ENCODE data around the gene CREB3L4. TPM values are rescaled to one million over a fixed set of nuclear protein-coding genes. Genes with fewer than 3 reads are reported as not detected.

CREB3L4 gene
- total and polyA plus RNA-seq, 2 donors (not counting 3 experiments of a cell fraction or from before 2014, with no cell fraction given), result 8.1 to 12.1 TPM

DNA sequence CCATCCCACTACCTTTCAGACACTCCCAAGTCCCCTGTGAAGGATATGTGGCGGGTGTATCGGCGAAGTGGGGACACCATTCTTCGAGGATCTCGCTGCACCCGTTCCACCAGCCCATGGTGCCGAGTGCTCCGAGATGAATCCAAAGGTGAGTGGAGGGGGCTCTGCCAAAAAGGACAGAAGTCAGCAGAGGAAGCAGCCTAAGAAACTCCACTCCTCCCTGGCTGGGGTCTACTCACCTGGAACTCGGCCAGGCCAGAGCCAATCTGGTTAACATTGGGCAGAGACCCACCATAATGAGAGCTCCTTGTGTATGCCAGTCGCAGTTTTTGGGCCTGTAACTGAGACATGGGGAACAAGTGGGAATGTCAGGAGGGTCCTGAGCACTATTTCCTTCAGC, 12.9 kb upstream of the CREB3L4 start:
- Histone ChIP-seq H2AFZ (ENCODE audit: low read depth, low read length) (no peak overlapping the region), H3K9me1 (replicated peaks; ENCODE audit: control insufficient read depth, extremely low read depth, insufficient read depth, low read length) (no peaks in the 10 kb centered on the region), H3K27me3 (ENCODE audit: control insufficient read depth in 2 of 2, insufficient read depth in 2 of 2, low read length in 2 of 2) (no peaks in the 10 kb centered on the region), H3K36me3 (ENCODE audit: control insufficient read depth in 2 of 2, extremely low read depth in 1 of 2, insufficient read depth in 2 of 2, low read length in 2 of 2) (peaks cover 6 to 33% of the 10 kb centered on the region in 2 experiments), H3K4me1 (ENCODE audit: control insufficient read depth, extremely low read depth, insufficient read depth, low read length) (peaks cover 16% of the 10 kb centered on the region), H3K79me2 (ENCODE audit: control insufficient read depth, insufficient read depth, low read length) (peaks cover 34% of the 10 kb centered on the region), H3K9ac (replicated peaks; ENCODE audit: extremely low read depth, insufficient read depth, low read length) (no peak overlapping the region), H4K20me1 (replicated peaks; ENCODE audit: control insufficient read depth, extremely low read depth, insufficient read depth, low read length) (no peaks in the 10 kb centered on the region), H3K4me3 (replicated peaks in 1 of 3; ENCODE audit: insufficient read depth in 1 of 3, low read depth in 1 of 3, low read length in 3 of 3) (no peak overlapping the region), H3K4me2 (ENCODE audit: insufficient read depth, low read length) (no peak overlapping the region), H3K27ac (ENCODE audit: insufficient read depth, low read depth, low read length) (no peak overlapping the region), H3K9me3 (replicated peaks; ENCODE audit: control insufficient read depth, insufficient read depth, low read length) (no peaks in the 10 kb centered on the region)
- ChIA-PET CTCF (interaction anchor here (1.7 kb wide), 1 partner anchor 32 kb away, joined by 4 read pairs; the partner anchor contains the start of gene RAB13), POLR2A (no interaction called here)
- FAIRE-seq, result no peak
- TF ChIP-seq GATA2 (IDR thresholded peaks at IDR 0.05; ENCODE audit: insufficient read depth, insufficient read length, low read depth, low read length), result no peak
- no peak for TF ChIP-seq POLR2A (IDR thresholded peaks at IDR 0.05; ENCODE audit: low read depth, low read length)
- TF ChIP-seq FOS (IDR thresholded peaks at IDR 0.05; ENCODE audit: borderline replicate concordance, insufficient read depth, low read length), result no peak
- TF ChIP-seq, protein P1, sequence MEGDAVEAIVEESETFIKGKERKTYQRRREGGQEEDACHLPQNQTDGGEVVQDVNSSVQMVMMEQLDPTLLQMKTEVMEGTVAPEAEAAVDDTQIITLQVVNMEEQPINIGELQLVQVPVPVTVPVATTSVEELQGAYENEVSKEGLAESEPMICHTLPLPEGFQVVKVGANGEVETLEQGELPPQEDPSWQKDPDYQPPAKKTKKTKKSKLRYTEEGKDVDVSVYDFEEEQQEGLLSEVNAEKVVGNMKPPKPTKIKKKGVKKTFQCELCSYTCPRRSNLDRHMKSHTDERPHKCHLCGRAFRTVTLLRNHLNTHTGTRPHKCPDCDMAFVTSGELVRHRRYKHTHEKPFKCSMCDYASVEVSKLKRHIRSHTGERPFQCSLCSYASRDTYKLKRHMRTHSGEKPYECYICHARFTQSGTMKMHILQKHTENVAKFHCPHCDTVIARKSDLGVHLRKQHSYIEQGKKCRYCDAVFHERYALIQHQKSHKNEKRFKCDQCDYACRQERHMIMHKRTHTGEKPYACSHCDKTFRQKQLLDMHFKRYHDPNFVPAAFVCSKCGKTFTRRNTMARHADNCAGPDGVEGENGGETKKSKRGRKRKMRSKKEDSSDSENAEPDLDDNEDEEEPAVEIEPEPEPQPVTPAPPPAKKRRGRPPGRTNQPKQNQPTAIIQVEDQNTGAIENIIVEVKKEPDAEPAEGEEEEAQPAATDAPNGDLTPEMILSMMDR (IDR thresholded peaks at IDR 0.05; ENCODE audit: extremely low read depth in 1 of 2, insufficient read depth in 1 of 2, low read depth in 1 of 2, low read length in 2 of 2), result no peak
- TF ChIP-seq POLR2AphosphoS5 (IDR thresholded peaks at IDR 0.05; ENCODE audit: insufficient read depth, low read depth, low read length), result no peak
- no peak for TF ChIP-seq JUN (IDR thresholded peaks at IDR 0.05; ENCODE audit: borderline replicate concordance, insufficient read depth, insufficient read length, low read depth)
- no peak for TF ChIP-seq EZH2 (IDR thresholded peaks at IDR 0.05; ENCODE audit: borderline replicate concordance, low read depth, low read length, severe bottlenecking)
- TF ChIP-seq, protein P2, sequence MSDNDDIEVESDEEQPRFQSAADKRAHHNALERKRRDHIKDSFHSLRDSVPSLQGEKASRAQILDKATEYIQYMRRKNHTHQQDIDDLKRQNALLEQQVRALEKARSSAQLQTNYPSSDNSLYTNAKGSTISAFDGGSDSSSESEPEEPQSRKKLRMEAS (IDR thresholded peaks at IDR 0.05; ENCODE audit: insufficient read depth, insufficient read length), result no peak
- intact Hi-C loops (cut with micrococcal nuclease), result no loop called here
- dilution Hi-C loops (cut with MboI; ENCODE audit: extremely low pct_ligation_motif_present, low sequenced_read_pairs), result no loop called here
- no TSS peak for BruUV-seq (replicated peaks)
- DNase-seq (ENCODE audit: low read depth, low spot score), result no peak

Data from endothelial cell of umbilical vein (primary cell).